DOHH2 (cell line): ENCODE measurements around the gene GINS3.

Experiments used
- EZH2phosphoT487 ChIP-seq: fragments of 200-600 bp; sonication (generic); IDR thresholded peaks from 2 replicates; pipeline ENCODE4 v1.6.1; 2017; ENCODE audit warnings: borderline replicate concordance, mild to moderate bottlenecking, antibody characterized with exemption, low read length, moderate library complexity, mixed read lengths
- TF ChIP-seq, protein P1 (sequence below): fragments of 200-600 bp; sonication (generic); IDR thresholded peaks from one replicate; pipeline ENCODE4 v1.5.1; 2014; ENCODE audit warnings: antibody characterized with exemption, mild to moderate bottlenecking, low read depth, low read length; ENCODE audit not compliant: poor library complexity, severe bottlenecking

DNA sequence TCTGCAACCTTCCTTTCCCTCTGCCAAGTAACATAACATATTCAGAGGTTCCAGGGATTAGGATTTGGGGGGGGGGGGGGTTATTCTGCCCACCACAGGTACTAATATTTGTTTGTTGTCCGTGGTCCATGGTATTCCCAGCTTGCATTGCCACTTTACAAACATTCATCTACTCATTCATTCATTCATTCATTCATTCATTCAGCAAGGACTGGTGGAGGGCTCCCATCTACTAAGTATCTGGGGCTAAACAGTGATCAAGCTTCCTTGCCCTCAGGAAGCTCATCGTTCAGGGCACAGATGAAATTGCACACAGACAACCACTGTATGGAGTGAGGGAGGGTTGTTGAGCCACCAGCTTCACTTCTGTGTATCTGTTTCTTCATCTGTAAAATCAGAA, 61.9 kb downstream of the GINS3 start:
- TF ChIP-seq, protein P1, sequence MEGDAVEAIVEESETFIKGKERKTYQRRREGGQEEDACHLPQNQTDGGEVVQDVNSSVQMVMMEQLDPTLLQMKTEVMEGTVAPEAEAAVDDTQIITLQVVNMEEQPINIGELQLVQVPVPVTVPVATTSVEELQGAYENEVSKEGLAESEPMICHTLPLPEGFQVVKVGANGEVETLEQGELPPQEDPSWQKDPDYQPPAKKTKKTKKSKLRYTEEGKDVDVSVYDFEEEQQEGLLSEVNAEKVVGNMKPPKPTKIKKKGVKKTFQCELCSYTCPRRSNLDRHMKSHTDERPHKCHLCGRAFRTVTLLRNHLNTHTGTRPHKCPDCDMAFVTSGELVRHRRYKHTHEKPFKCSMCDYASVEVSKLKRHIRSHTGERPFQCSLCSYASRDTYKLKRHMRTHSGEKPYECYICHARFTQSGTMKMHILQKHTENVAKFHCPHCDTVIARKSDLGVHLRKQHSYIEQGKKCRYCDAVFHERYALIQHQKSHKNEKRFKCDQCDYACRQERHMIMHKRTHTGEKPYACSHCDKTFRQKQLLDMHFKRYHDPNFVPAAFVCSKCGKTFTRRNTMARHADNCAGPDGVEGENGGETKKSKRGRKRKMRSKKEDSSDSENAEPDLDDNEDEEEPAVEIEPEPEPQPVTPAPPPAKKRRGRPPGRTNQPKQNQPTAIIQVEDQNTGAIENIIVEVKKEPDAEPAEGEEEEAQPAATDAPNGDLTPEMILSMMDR, result no peak
- TF ChIP-seq EZH2phosphoT487, result no peak
